ENCODE results near the gene ADCY1.

The ADCY1 gene

GRCh38 chr7:45626441-45627430, 52.6 kb downstream of the ADCY1 start:
- DNase-seq (ENCODE audit: extremely low read depth, low read depth), result no peak
- TF ChIP-seq CTCF (IDR thresholded peaks at IDR 0.05; ENCODE audit: low read depth, low read length), result no peak

- no peak for TF ChIP-seq CTCF (IDR thresholded peaks at IDR 0.05; ENCODE audit: low read depth, low read length)
- DNase-seq (ENCODE audit: extremely low read depth, low read depth), result no peak
These were observed 53.7 kb downstream of the ADCY1 start for GRCh38 chr7:45627691-45628456.

- no peak for TF ChIP-seq CTCF (IDR thresholded peaks at IDR 0.05; ENCODE audit: low read depth, low read length)
- DNase-seq (ENCODE audit: extremely low read depth, low read depth), result no peak
These were observed 57.4 kb downstream of the ADCY1 start for GRCh38 chr7:45631569-45631968.

- no peak for TF ChIP-seq CTCF (IDR thresholded peaks at IDR 0.05; ENCODE audit: low read depth, low read length)
- DNase-seq (ENCODE audit: extremely low read depth, low read depth), result no peak
These were observed 62.6 kb downstream of the ADCY1 start for GRCh38 chr7:45636733-45637132.

GRCh38 chr7:45638916-45639315, 64.7 kb downstream of the ADCY1 start:
- no peak for DNase-seq (ENCODE audit: extremely low read depth, low read depth)
- TF ChIP-seq CTCF (IDR thresholded peaks at IDR 0.05; ENCODE audit: low read depth, low read length), result no peak

- TF ChIP-seq CTCF (IDR thresholded peaks at IDR 0.05; ENCODE audit: low read depth, low read length), result no peak
- DNase-seq (ENCODE audit: extremely low read depth, low read depth), result no peak
These were observed 67.9 kb downstream of the ADCY1 start for GRCh38 chr7:45642044-45642443.

- no peak for TF ChIP-seq CTCF (IDR thresholded peaks at IDR 0.05; ENCODE audit: low read depth, low read length)
- no peak for DNase-seq (ENCODE audit: extremely low read depth, low read depth)
These were observed 69.5 kb downstream of the ADCY1 start for GRCh38 chr7:45643630-45644029.

All from AG09319 (cell line).